ENCODE results near the gene ATP11B. TPM values are rescaled to one million over a fixed set of nuclear protein-coding genes. Genes with fewer than 3 reads are reported as not detected.

Gene ATP11B
- total and polyA plus RNA-seq, 4 experiments from 2014 or later = 37.1 to 130 (median 85.7) TPM

- ChIA-PET CTCF (ENCODE audit: partially characterized antibody) (interaction anchor here (2.1 kb wide), 1 partner anchor 12 kb away, joined by 6 read pairs; no protein-coding TSS in a partner anchor), POLR2A (ENCODE audit: partially characterized antibody) (no interaction called here)
- H3K27ac Mint-ChIP-seq = peak overlapping the region in 4 of 7 donors; percentile 18 to 59 (median 54)
- H3K27me3 ChIP-seq (ENCODE audit: insufficient read depth, low read length) = no peaks in the 10 kb centered on the region
- no peaks in the 10 kb centered on the region for H3K27me3 Mint-ChIP-seq
- peaks cover 22 to 43% (median 34%) of the 10 kb centered on the region in 4 donors for H3K4me1 Mint-ChIP-seq
- H3K27ac ChIP-seq (ENCODE audit: low read depth, low read length) = no peak overlapping the region
- peaks cover 22% of the 10 kb centered on the region for H3K36me3 ChIP-seq (ENCODE audit: insufficient read depth, low read length)
- H3K36me3 Mint-ChIP-seq = peaks cover 15 to 41% of the 10 kb centered on the region in 2 donors
- intact Hi-C loops (cut with micrococcal nuclease) = no loop called here
- DNase-seq = no peak
- no peaks in the 10 kb centered on the region for H3K9me3 ChIP-seq (ENCODE audit: control insufficient read depth in 1 of 2, low read length in 2 of 2)
- H3K4me3 Mint-ChIP-seq = no peak overlapping the region
- H3K4me3 ChIP-seq (ENCODE audit: low read length in 2 of 2) = no peak overlapping the region
- peaks cover 33% of the 10 kb centered on the region for H3K4me1 ChIP-seq (ENCODE audit: insufficient read depth, low read length)
- no peaks in the 10 kb centered on the region for H3K9me3 Mint-ChIP-seq
These were observed 115.2 kb downstream of the ATP11B start for GRCh38 chr3:182908471-182908870.

GRCh38 chr3:182909318-182910040, 116.2 kb downstream of the ATP11B start:
- Histone ChIP-seq H3K9me3 (ENCODE audit: control insufficient read depth in 1 of 2, low read length in 2 of 2) (no peaks in the 10 kb centered on the region), H3K4me3 (ENCODE audit: low read length in 2 of 2) (no peak overlapping the region), H3K36me3 (ENCODE audit: insufficient read depth, low read length) (peaks cover 17% of the 10 kb centered on the region), H3K27me3 (ENCODE audit: insufficient read depth, low read length) (no peaks in the 10 kb centered on the region), H3K27ac (ENCODE audit: low read depth, low read length) (no peak overlapping the region), H3K4me1 (ENCODE audit: insufficient read depth, low read length) (peaks cover 41% of the 10 kb centered on the region)
- Mint-ChIP-seq H3K36me3 (peaks cover 10 to 40% of the 10 kb centered on the region in 2 donors), H3K9me3 (no peaks in the 10 kb centered on the region), H3K4me1 (peaks cover 30 to 53% (median 41%) of the 10 kb centered on the region in 4 donors), H3K27me3 (no peaks in the 10 kb centered on the region), H3K27ac (peak overlapping the region in 4 of 7 donors; percentile 8 to 62 (median 28)), H3K4me3 (no peak overlapping the region)
- POLR2A ChIA-PET (ENCODE audit: partially characterized antibody) = interaction anchor here (1.0 kb wide), 1 partner anchor 10 kb away, joined by 3 read pairs; no protein-coding TSS in a partner anchor
- CTCF ChIA-PET (ENCODE audit: partially characterized antibody) = interaction anchor here (0.5 to 2.2 kb wide), 21 partner anchors 8 to 198 kb away, joined by 3 to 7 read pairs (median 3); no protein-coding TSS in a partner anchor
- intact Hi-C loops (cut with micrococcal nuclease) = loop anchor here (1.0 to 10.0 kb wide), 4 partner anchors 55 to 197 kb away; partner anchors contain the start of gene MCCC1
- DNase-seq = peak in 2 of 5 donors; percentile 16 to 23

GRCh38 chr3:182910936-182911781, 117.9 kb downstream of the ATP11B start:
- H3K27ac ChIP-seq (ENCODE audit: low read depth, low read length) = peak overlapping the region; percentile 25

GRCh38 chr3:182911782-182912111, 118.4 kb downstream of the ATP11B start:
- POLR2A ChIA-PET (ENCODE audit: partially characterized antibody) = no interaction called here
- H3K4me1 Mint-ChIP-seq = peaks cover 35 to 62% (median 48%) of the 10 kb centered on the region in 4 donors
- Histone ChIP-seq H3K36me3 (ENCODE audit: insufficient read depth, low read length) (peaks cover 5% of the 10 kb centered on the region), H3K4me3 (ENCODE audit: low read length in 2 of 2) (no peak overlapping the region), H3K27ac (ENCODE audit: low read depth, low read length) (peak overlapping the region; percentile 25), H3K9me3 (ENCODE audit: control insufficient read depth in 1 of 2, low read length in 2 of 2) (no peaks in the 10 kb centered on the region), H3K4me1 (ENCODE audit: insufficient read depth, low read length) (peaks cover 51% of the 10 kb centered on the region), H3K27me3 (ENCODE audit: insufficient read depth, low read length) (no peaks in the 10 kb centered on the region)
- intact Hi-C loops (cut with micrococcal nuclease) = loop anchor here (5.0 to 10.0 kb wide), 3 partner anchors 53 to 199 kb away; no protein-coding TSS in a partner anchor
- H3K27me3 Mint-ChIP-seq = no peaks in the 10 kb centered on the region
- peak overlapping the region; percentile 44 to 88 (median 83) for H3K27ac Mint-ChIP-seq
- H3K9me3 Mint-ChIP-seq = no peaks in the 10 kb centered on the region
- CTCF ChIA-PET (ENCODE audit: partially characterized antibody) = no interaction called here
- DNase-seq = no peak
- H3K36me3 Mint-ChIP-seq = peaks cover 10 to 36% of the 10 kb centered on the region in 2 donors
- H3K4me3 Mint-ChIP-seq = peak overlapping the region in 3 of 8 donors; percentile 7 to 60 (median 24)

More at GRCh38 chr3:182910936-182911781, 117.9 kb downstream of the ATP11B start:
- ChIA-PET CTCF (ENCODE audit: partially characterized antibody) (interaction anchor here (1.3 to 2.2 kb wide), 2 partner anchors 17 to 199 kb away, joined by 3 to 7 read pairs; no protein-coding TSS in a partner anchor), POLR2A (ENCODE audit: partially characterized antibody) (interaction anchor here (0.6 kb wide), 1 partner anchor 57 kb away, joined by 6 read pairs; no protein-coding TSS in a partner anchor)
- H3K4me1 Mint-ChIP-seq = peaks cover 35 to 62% (median 48%) of the 10 kb centered on the region in 4 donors
- DNase-seq = peak in 1 of 5 donors; percentile 9
- peaks cover 13 to 39% of the 10 kb centered on the region in 2 donors for H3K36me3 Mint-ChIP-seq
- peak overlapping the region; percentile 44 to 88 (median 83) for H3K27ac Mint-ChIP-seq
- Histone ChIP-seq H3K4me3 (ENCODE audit: low read length in 2 of 2) (no peak overlapping the region), H3K4me1 (ENCODE audit: insufficient read depth, low read length) (peaks cover 51% of the 10 kb centered on the region), H3K36me3 (ENCODE audit: insufficient read depth, low read length) (peaks cover 7% of the 10 kb centered on the region), H3K9me3 (ENCODE audit: control insufficient read depth in 1 of 2, low read length in 2 of 2) (no peaks in the 10 kb centered on the region), H3K27me3 (ENCODE audit: insufficient read depth, low read length) (no peaks in the 10 kb centered on the region)
- H3K9me3 Mint-ChIP-seq = no peaks in the 10 kb centered on the region
- H3K4me3 Mint-ChIP-seq = peak overlapping the region in 4 of 8 donors; percentile 7 to 61 (median 54)
- intact Hi-C loops (cut with micrococcal nuclease) = loop anchor here (5.0 to 10.0 kb wide), 3 partner anchors 54 to 199 kb away; no protein-coding TSS in a partner anchor
- no peaks in the 10 kb centered on the region for H3K27me3 Mint-ChIP-seq

DNA sequence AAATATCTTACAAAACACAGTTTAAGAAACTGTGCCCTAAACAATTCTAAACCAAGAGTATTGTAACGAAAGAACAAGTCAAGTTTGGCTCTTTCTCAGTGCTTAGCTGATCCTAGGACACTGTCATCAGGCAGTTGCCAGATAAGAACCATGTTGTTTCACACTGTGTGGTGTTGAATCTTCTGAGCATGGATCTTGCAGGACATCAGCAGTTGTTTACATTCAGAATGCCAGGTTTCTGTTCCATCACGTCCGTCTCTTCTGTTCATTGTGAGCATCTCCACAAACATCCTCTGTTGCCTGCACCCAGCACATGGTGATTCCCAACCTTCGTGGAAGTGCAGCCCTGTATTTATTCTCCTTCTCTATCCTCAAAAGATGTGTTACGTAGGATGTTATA, 119.2 kb downstream of the ATP11B start:
- peak overlapping the region in 5 of 7 donors; percentile 25 to 88 (median 71) for H3K27ac Mint-ChIP-seq
- no peak overlapping the region for H3K4me3 ChIP-seq (ENCODE audit: low read length in 2 of 2)
- no peak overlapping the region for H3K4me3 Mint-ChIP-seq
- H3K27me3 ChIP-seq (ENCODE audit: insufficient read depth, low read length) = no peaks in the 10 kb centered on the region
- H3K9me3 Mint-ChIP-seq = no peaks in the 10 kb centered on the region
- peaks cover 51% of the 10 kb centered on the region for H3K4me1 ChIP-seq (ENCODE audit: insufficient read depth, low read length)
- intact Hi-C loops (cut with micrococcal nuclease) = loop anchor here (5.0 to 10.0 kb wide), 3 partner anchors 52 to 200 kb away; no protein-coding TSS in a partner anchor
- peaks cover 35 to 62% (median 48%) of the 10 kb centered on the region in 4 donors for H3K4me1 Mint-ChIP-seq
- CTCF ChIA-PET (ENCODE audit: partially characterized antibody) = no interaction called here
- H3K27me3 Mint-ChIP-seq = no peaks in the 10 kb centered on the region
- H3K36me3 Mint-ChIP-seq = peaks cover 10 to 36% of the 10 kb centered on the region in 2 donors
- H3K36me3 ChIP-seq (ENCODE audit: insufficient read depth, low read length) = peaks cover 4% of the 10 kb centered on the region
- no peak for DNase-seq
- H3K27ac ChIP-seq (ENCODE audit: low read depth, low read length) = no peak overlapping the region
- no peaks in the 10 kb centered on the region for H3K9me3 ChIP-seq (ENCODE audit: control insufficient read depth in 1 of 2, low read length in 2 of 2)
- POLR2A ChIA-PET (ENCODE audit: partially characterized antibody) = no interaction called here

- Histone ChIP-seq H3K27me3 (ENCODE audit: insufficient read depth, low read length) (no peaks in the 10 kb centered on the region), H3K4me3 (ENCODE audit: low read length in 2 of 2) (peak overlapping the region in 1 of 2 donors; percentile 28), H3K4me1 (ENCODE audit: insufficient read depth, low read length) (peaks cover 51% of the 10 kb centered on the region), H3K9me3 (ENCODE audit: control insufficient read depth in 1 of 2, low read length in 2 of 2) (no peaks in the 10 kb centered on the region), H3K27ac (ENCODE audit: low read depth, low read length) (no peak overlapping the region), H3K36me3 (ENCODE audit: insufficient read depth, low read length) (peaks cover 4% of the 10 kb centered on the region)
- ChIA-PET POLR2A (ENCODE audit: partially characterized antibody) (interaction anchor here (0.8 to 1.3 kb wide), 2 partner anchors 120 to 121 kb away, joined by 3 to 4 read pairs; partner anchors contain the start of gene ATP11B), CTCF (ENCODE audit: partially characterized antibody) (no interaction called here)
- H3K4me3 Mint-ChIP-seq = peak overlapping the region; percentile 11 to 81 (median 68)
- intact Hi-C loops (cut with micrococcal nuclease) = loop anchor here (5.0 to 10.0 kb wide), 3 partner anchors 51 to 202 kb away; no protein-coding TSS in a partner anchor
- H3K9me3 Mint-ChIP-seq = no peaks in the 10 kb centered on the region
- H3K27me3 Mint-ChIP-seq = no peaks in the 10 kb centered on the region
- peaks cover 10 to 30% of the 10 kb centered on the region in 2 donors for H3K36me3 Mint-ChIP-seq
- peaks cover 35 to 61% (median 48%) of the 10 kb centered on the region in 4 donors for H3K4me1 Mint-ChIP-seq
- peak overlapping the region; percentile 27 to 88 (median 75) for H3K27ac Mint-ChIP-seq
- DNase-seq = peak; percentile 45 to 60 (median 51)
These were observed 120.6 kb downstream of the ATP11B start for GRCh38 chr3:182913889-182914288.

All from CD4-positive, alpha-beta memory T cell (primary cell).